GM11168 (cell line): ENCODE measurements around the gene SPRR1A.
"Not testable (repeated sequence)": the region's sequence is repeated elsewhere in the genome, so short reads cannot be mapped to it uniquely, and the experiment has no call there.

Experiments
- in situ Hi-C: fragments of 300-500 bp; cut with MboI; formaldehyde crosslinking; loops from one replicate; pipeline ENCODE4 v1.12.0; 2022; ENCODE audit warnings: low sequenced_read_pairs; ENCODE audit not compliant: unreplicated experiment

The SPRR1A gene

DNA sequence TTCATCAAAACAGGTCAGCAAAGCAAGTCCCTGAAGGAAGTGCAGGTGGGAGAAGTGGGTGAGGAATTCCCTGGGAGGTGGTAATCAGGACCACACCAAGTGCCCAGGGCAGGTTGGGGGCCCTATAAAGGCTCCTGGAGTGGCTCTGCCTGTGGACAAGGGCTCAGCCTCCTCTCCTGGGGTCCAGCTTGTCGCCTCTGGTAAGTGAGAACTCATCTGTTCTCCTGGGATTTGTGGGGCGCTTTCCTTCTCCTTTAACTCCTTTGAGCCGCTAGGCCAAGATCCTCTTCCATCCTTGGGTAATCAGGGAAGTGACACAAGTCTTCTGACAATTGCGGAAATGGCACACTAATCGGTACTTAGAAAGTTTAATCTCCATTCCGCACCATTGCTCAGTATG lies 13.4 kb upstream of the SPRR1A start, which contains the start of gene SPRR4:
TSS of gene SPRR4 (plus strand) at position 154 of the 400 bp plus-strand sequence. CDS start 1,243 bp downstream, outside the sequence.
- in situ Hi-C loops: no loop called here

DNA sequence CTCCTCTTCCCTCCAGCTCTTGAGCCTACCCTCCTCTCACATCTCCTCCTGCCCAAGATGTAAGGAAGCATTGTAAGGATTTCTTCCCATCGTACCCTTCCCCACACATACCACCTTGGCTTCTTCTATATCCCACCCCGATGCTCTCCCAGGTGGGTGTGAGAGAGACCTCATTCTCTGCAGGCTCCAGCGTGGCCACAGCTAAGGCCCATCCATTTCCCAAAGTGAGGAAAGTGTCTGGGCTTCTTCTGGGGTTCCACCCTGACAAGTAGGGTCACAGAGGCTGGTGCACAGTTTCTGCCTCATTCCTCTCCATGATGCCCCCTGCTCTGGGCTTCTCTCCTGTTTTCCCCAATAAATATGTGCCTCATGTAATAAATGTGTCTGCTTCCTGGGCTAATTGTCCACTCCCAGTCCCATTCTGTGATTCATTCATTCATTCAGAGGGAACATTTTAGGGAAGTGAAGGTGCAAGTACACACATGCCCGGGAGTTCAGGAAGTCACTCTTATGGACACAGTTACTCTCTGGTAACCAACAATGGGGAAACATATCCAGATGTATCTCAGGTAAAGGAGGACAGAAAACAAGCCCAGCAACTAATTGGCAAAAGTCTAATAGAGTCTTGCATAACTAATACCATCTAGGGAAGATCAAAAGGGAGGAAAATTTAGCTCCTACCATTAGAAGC lies 11.5 kb upstream of the SPRR1A start:
- in situ Hi-C loops: no loop called here

- in situ Hi-C loops: no loop called here
Observed at GRCh38 chr1:152976688-152977087, 7.2 kb upstream of the SPRR1A start.

DNA sequence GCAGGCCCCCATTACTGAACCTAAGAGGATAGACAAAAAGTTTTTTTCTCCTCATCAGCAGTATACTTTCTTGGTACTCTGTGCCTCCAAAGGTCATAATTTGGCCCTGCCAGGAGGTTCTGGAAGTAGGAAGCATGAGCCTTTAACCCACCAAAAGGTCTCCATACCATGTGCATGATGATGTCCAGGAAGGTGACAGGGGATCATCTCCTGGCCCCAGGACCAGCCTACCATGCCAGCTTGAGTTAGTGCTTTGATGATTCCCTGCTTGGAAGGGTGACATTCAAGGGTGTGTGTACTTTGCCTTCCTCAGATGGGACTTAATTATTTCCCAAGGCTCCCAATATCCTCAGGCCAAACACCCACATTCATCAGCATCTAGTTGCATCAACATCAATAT lies 6.3 kb upstream of the SPRR1A start:
- in situ Hi-C loops: no loop called here

- in situ Hi-C loops: no loop called here
Observed at GRCh38 chr1:152980676-152981075, 3.2 kb upstream of the SPRR1A start.

GRCh38 chr1:152981146-152981871 lies 2.6 kb upstream of the SPRR1A start:
- in situ Hi-C loops: no loop called here

DNA sequence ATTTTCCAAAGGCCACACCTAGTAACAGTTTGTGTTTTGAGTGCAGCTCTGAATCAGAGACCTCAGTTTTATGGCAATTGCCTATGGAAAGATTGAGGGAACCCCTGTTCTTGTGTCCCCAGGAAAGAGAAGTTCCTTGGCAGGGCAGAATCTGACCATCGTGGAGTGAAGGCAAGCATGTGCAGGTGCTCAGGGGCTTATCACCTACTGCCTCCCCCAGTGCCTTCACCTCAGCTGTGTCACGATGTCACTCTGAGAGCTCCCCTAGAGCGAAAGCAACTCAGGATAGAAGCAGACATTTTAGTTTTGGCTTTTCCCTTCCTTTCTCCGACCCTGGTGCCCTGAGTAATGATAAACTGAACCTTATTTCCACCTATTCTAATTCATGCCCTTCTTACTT lies 1.8 kb upstream of the SPRR1A start:
- in situ Hi-C loops: no loop called here

- in situ Hi-C loops: no loop called here
Observed at GRCh38 chr1:152983234-152983633, 647 bp upstream of the SPRR1A start.

GRCh38 chr1:152986578-152986977 lies 2.7 kb downstream of the SPRR1A start:
- in situ Hi-C loops: no loop called here

- in situ Hi-C loops: no loop called here
Observed at GRCh38 chr1:152993186-152993585, 9.3 kb downstream of the SPRR1A start.

DNA sequence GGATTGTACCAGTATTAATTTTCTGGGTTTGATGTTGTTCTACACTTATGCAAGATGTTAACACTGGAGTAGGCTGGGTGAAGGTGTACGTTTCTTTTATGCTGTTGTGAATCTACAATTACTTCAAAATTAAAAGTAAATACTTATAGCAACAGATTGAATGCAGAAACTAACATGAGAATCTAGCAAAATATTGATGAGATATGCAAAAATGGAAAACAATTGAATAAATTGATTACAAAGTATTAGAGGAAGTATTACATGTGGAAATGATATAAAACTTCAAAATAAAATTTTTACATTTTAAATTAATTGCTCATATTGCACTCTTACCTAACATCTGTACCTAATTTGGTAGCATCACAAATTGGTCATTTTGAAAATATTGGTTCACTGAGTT lies 12.0 kb downstream of the SPRR1A start:
- in situ Hi-C loops: no loop called here

- in situ Hi-C loops: no loop called here
Observed at GRCh38 chr1:152996633-152997400, 12.9 kb downstream of the SPRR1A start.

DNA sequence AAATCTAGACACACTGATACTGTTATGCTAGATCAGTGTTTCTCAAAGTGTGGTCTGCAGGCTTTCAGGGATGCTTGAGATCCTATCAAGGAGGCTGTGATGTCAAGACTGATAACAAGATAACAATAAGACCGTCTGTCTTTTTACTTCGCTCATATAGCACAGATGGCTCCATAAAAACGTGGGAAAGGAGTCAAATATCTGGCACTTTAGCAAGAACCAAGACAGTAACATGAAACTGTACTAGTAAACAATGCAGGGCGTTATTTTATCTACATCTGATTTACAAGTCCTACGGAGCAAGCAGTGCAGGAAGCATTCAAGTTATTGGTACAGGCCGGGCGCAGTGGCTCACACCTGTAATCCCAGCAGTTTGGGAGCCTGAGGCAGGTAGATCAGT lies 14.0 kb downstream of the SPRR1A start:
- in situ Hi-C loops: no loop called here

DNA sequence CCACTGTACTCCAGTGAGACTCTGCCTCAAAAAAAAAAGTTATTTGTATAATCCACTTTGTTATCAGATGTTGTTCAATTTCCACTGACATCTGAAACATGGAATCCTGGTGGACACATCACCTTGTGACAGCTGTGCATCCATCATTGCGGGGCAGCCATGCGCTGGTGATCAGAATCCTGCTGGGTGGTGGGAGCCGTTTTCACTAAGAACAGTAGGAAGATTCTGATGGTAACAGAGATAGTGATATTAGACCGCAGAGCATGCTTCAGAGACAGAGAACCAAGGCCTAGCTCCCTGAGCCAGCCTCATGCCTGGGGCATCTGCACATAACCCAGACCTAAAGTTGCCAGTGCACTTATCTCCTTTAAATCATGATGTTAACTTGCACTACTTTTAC lies 14.6 kb downstream of the SPRR1A start:
- in situ Hi-C loops: no loop called here

GRCh38 chr1:152999818-153000217 lies 15.9 kb downstream of the SPRR1A start:
- in situ Hi-C loops: no loop called here

DNA sequence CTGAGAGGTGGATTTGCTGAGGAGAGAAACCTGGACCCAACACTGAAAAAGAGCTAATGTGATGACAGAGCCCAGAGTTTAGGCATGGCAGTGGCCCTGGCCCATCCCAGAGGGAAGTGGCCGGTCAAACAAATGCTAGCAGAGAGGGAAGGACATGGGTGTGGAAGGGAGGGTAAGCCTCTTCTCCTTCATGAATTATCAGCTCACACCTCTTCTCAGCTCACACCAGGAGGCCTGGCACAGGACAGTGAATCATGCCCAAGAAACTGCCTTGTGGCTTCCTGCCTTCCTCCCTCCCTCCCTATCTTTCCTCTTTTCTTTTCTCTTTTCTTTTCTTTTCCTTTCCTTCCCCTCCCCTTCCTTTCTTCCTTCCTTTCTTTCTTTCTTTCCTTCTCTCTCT lies 16.4 kb downstream of the SPRR1A start:
- in situ Hi-C loops: no loop called here

- in situ Hi-C loops: no loop called here
Observed at GRCh38 chr1:153001382-153001781, 17.5 kb downstream of the SPRR1A start, which contains the start of gene SPRR3. SPRR3 (plus strand) TSS chr1:153001749; CDS start chr1:153003021, 1,272 bp downstream.

- in situ Hi-C loops: not testable (repeated sequence)
Observed at GRCh38 chr1:153011235-153011758, 27.4 kb downstream of the SPRR1A start.

DNA sequence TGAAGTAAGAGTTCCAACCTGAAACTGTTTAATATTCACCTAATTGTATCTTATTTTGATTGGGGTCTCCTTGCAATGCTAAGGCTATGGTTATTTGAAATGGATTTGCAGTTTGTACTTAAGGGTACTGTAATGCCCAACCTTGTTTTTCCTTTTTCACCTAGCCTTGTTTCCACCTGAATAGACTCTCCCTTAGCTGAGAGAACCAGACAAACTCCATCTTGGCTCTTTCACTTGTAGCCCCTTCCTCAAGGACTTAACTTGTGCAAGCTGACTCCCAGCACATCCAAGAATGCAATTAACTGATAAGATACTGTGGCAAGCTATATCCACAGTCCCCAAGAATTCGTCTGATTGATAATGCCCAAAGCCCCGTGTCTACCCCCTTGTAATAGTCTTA lies 37.9 kb downstream of the SPRR1A start:
- in situ Hi-C loops: not testable (repeated sequence)

- in situ Hi-C loops: not testable (repeated sequence)
Observed at GRCh38 chr1:153022340-153022739, 38.5 kb downstream of the SPRR1A start.

GRCh38 chr1:153023109-153023508 lies 39.2 kb downstream of the SPRR1A start:
- in situ Hi-C loops: no loop called here
